A549 (cell line): ENCODE data around the gene FRS3. TPM values are rescaled to one million over a fixed set of nuclear protein-coding genes. Genes with fewer than 3 reads are reported as not detected.

Experiments used
- ATAC-seq, 2 experiments: fragments of 200-7000 bp in 1 of 2; fragments of >200 bp in 1 of 2; cut with Nextera tagmentation in 1 of 2; cut with Tn5 transposase in 1 of 2; 3 replicates each; pipeline versions ENCODE4 v1.8.0 to v1.9.1; 2018 to 2020; ENCODE audit warnings: mild to moderate bottlenecking in 1 of 2, moderate library complexity in 1 of 2
- CTCF ChIA-PET: fragments of 300-600 bp; sonication (Branson Sonifier 250); formaldehyde crosslinking; extraction: SDS; loops from one replicate; lab custom pipeline; 2021; ENCODE audit warnings: antibody characterized with exemption, inconsistent platforms; lab: Yijun Ruan, JAX
- POLR2A ChIA-PET: fragments of 350-600 bp; formaldehyde crosslinking; extraction: SDS; loops from one replicate; lab custom pipeline; 2021; ENCODE audit warnings: antibody characterized with exemption, inconsistent platforms; lab: Yijun Ruan, JAX
- DNase-seq, 2 experiments: peaks; one replicate each; pipeline versions ENCODE4 v3.0.0 to v3.0.0-alpha.2; 2011 to 2016; ENCODE audit warnings: low read depth in 1 of 2, low spot score in 1 of 2
- FAIRE-seq: peaks from 2 replicates; lab custom pipeline; 2011; peaks lifted over from hg19 to GRCh38; lab: Jason Lieb, UNC
- H3K27ac ChIP-seq, 2 experiments: fragments of >200 bp; sonication (Bioruptor Twin); formaldehyde crosslinking; 3 replicates each; pipeline ENCODE4 v1.5.1; 2016 to 2017
- H3K4me1 ChIP-seq: fragments of >200 bp; sonication (Bioruptor Twin); formaldehyde crosslinking; 3 replicates; pipeline ENCODE4 v1.6.1; 2016
- H3K4me2 ChIP-seq: fragments of >200 bp; sonication (Bioruptor Twin); formaldehyde crosslinking; 3 replicates; pipeline ENCODE4 v1.6.1; 2016
- H3K4me3 ChIP-seq: fragments of >200 bp; sonication (Bioruptor Twin); formaldehyde crosslinking; 3 replicates; pipeline ENCODE4 v1.5.1; 2016
- H3K9me3 ChIP-seq: fragments of >200 bp; sonication (Bioruptor Twin); formaldehyde crosslinking; 3 replicates; pipeline ENCODE4 v1.6.1; 2016
- CBX2 ChIP-seq: fragments of 200-600 bp; sonication (generic); IDR thresholded peaks from 2 replicates; pipeline ENCODE4 v1.6.1; 2016; ENCODE audit warnings: low read depth, mild to moderate bottlenecking, borderline replicate concordance
- CBX8 ChIP-seq: fragments of 200-600 bp; sonication (generic); IDR thresholded peaks from 2 replicates; pipeline ENCODE4 v1.6.1; 2016
- CEBPB ChIP-seq, 2 experiments: fragments of >200 bp in 1 of 2; sonication (Bioruptor Twin) in 1 of 2; formaldehyde crosslinking in 1 of 2; IDR thresholded peaks; 2 replicates each; pipeline ENCODE4 v1.6.1; 2012 to 2016
- CHD2 ChIP-seq: fragments of 150-350 bp; IDR thresholded peaks from 2 replicates; pipeline ENCODE4 v1.6.1; 2014; ENCODE audit warnings: low read length; ENCODE audit not compliant: partially characterized antibody
- EHMT2 ChIP-seq: fragments of 200-600 bp; sonication (generic); IDR thresholded peaks from 2 replicates; pipeline ENCODE4 v1.6.1; 2016; ENCODE audit warnings: antibody characterized with exemption, low read depth, mild to moderate bottlenecking, moderate library complexity
- FOSB ChIP-seq: fragments of 250-450 bp; sonication (Bioruptor Pico); IDR thresholded peaks from 2 replicates; pipeline ENCODE4 v1.5.0; 2020; ENCODE audit warnings: mild to moderate bottlenecking, moderate library complexity
- FOXS1 ChIP-seq: fragments of 250-450 bp; sonication (Bioruptor Pico); IDR thresholded peaks from 2 replicates; pipeline ENCODE4 v1.5.0; 2020; ENCODE audit warnings: mild to moderate bottlenecking, moderate library complexity
- HEYL ChIP-seq: fragments of 250-450 bp; sonication (Bioruptor Pico); IDR thresholded peaks from 2 replicates; pipeline ENCODE4 v1.8.0; 2021; ENCODE audit warnings: mild to moderate bottlenecking, moderate library complexity
- JUNB ChIP-seq: fragments of >200 bp; sonication (Bioruptor Twin); formaldehyde crosslinking; IDR thresholded peaks from 2 replicates; pipeline ENCODE4 v1.6.1; 2016
- KDM5A ChIP-seq: fragments of 200-600 bp; sonication (generic); IDR thresholded peaks from 2 replicates; pipeline ENCODE4 v1.6.1; 2016; ENCODE audit warnings: antibody characterized with exemption, mild to moderate bottlenecking
- MYC ChIP-seq: IDR thresholded peaks from 2 replicates; pipeline ENCODE4 v1.6.1; 2012; ENCODE audit warnings: mild to moderate bottlenecking, inconsistent platforms, low read length, improper control_type of control experiment, borderline replicate concordance
- NPAS2 ChIP-seq: fragments of 250-450 bp; sonication (Bioruptor Pico); IDR thresholded peaks from 2 replicates; pipeline ENCODE4 v1.8.0; 2022; ENCODE audit warnings: mild to moderate bottlenecking, moderate library complexity, borderline replicate concordance
- POLR2A ChIP-seq: IDR thresholded peaks from 2 replicates; pipeline ENCODE4 v1.6.1; 2012; ENCODE audit warnings: mild to moderate bottlenecking, low read length
- POLR2AphosphoS2 ChIP-seq: conservative IDR thresholded peaks from 2 replicates; pipeline ENCODE4 v1.6.1; 2012; ENCODE audit warnings: low read length, improper control_type of control experiment, inconsistent platforms
- RARB ChIP-seq: fragments of 250-450 bp; sonication (Bioruptor Pico); IDR thresholded peaks from 2 replicates; pipeline ENCODE4 v1.8.0; 2021; ENCODE audit warnings: mild to moderate bottlenecking, moderate library complexity
- RCOR1 ChIP-seq: fragments of 150-350 bp; IDR thresholded peaks from 2 replicates; pipeline ENCODE4 v1.6.1; 2014; ENCODE audit warnings: antibody characterized with exemption, low read length, low read depth
- RFX5 ChIP-seq: fragments of 450-650 bp; IDR thresholded peaks from 2 replicates; pipeline ENCODE4 v1.7.1; 2014; ENCODE audit warnings: antibody characterized with exemption, mild to moderate bottlenecking, moderate library complexity
- SMC3 ChIP-seq: fragments of >200 bp; sonication (Bioruptor Twin); formaldehyde crosslinking; IDR thresholded peaks from 3 replicates; pipeline ENCODE4 v1.6.1; 2018; ENCODE audit warnings: inconsistent platforms
- ZC3H11A ChIP-seq: fragments of 450-650 bp; IDR thresholded peaks from 2 replicates; pipeline ENCODE4 v1.6.1; 2014; ENCODE audit warnings: antibody characterized with exemption, mild to moderate bottlenecking
- ZFP36 ChIP-seq: fragments of 450-650 bp; IDR thresholded peaks from 2 replicates; pipeline ENCODE4 v1.6.1; 2014; ENCODE audit warnings: borderline replicate concordance; ENCODE audit not compliant: partially characterized antibody
- ZSCAN20 ChIP-seq: fragments of 250-450 bp; sonication (Bioruptor Pico); IDR thresholded peaks from 2 replicates; pipeline ENCODE4 v1.8.0; 2022; ENCODE audit warnings: mild to moderate bottlenecking, moderate library complexity
- WGBS: methylation state at CpG from one replicate; pipeline ENCODE4 v1.1.6; 2017; ENCODE audit errors: missing lambda C conversion rate; 5-methylcytosine and 5-hydroxymethylcytosine counted together
- polyA plus RNA-seq, 4 experiments: library from polyadenylated mRNA; depleted of rRNA in 3 of 4; stranded (reverse); fragments of >200 nt; fragmentation: RNase III in 1 of 4; extraction: RNeasy Plus Mini Kit Qiagen cat#74134 plus additional on column Dnase treatment in 1 of 4; gene quantifications; 2 replicates in 3 of 4; 3 replicates in 1 of 4; pipeline ENCODE4 v1.2.3, GENCODE V29; 2011 to 2017
- TF ChIP-seq, protein P1 (sequence below): fragments of 250-450 bp; sonication (Bioruptor Pico); IDR thresholded peaks from 2 replicates; pipeline ENCODE4 v1.5.0; 2021; ENCODE audit warnings: mild to moderate bottlenecking, moderate library complexity, borderline replicate concordance
- TF ChIP-seq, protein P2 (sequence below): IDR thresholded peaks from 2 replicates; pipeline ENCODE4 v1.6.1; 2012
- TF ChIP-seq, protein P3 (sequence below): fragments of 200-600 bp; sonication (generic); IDR thresholded peaks from 2 replicates; pipeline ENCODE4 v1.6.1; 2016; ENCODE audit warnings: antibody characterized with exemption, mild to moderate bottlenecking, moderate library complexity
- TF ChIP-seq, protein P4 (sequence below): fragments of >200 bp; sonication (Bioruptor Twin); formaldehyde crosslinking; IDR thresholded peaks from 3 replicates; pipeline ENCODE4 v1.6.1; 2016

Gene FRS3
- polyA plus RNA-seq, 2 of the 4 experiments (the other 2 are of a cell fraction): 1.9 to 2.0 TPM

DNA sequence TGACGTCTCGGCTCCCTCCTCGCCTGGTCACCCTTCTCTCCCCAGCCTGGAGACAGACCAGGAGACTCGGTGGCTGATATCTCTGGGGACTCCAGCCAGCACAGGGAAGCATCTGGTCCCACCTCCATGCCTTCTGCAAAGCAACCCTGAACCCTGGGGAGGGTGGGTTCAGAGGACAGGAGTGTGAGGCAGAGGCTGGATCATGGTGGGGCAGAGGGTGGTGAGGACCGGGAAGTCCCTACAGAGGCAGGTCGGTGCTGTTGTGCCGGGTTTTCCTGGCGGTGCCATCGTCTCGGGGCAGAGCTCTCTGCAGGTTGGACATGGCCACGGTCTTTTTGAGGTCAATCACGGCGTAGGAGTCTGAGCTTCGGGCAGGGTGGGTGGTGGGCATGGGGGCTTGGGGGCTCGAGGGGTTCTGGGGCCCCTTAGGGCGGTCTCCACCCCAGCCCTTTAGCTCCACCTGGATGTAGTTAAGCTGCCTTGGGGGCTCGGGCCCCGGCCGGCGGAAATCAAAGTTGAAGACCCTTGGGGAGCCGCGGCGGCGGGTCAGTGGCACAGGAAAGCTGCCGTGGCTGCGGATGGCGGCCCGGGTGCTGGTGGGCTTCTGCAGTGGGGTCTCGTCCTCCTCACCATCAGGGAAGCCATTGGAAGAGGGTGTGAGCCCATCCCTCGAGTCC is 9.2 kb downstream of the FRS3 start (continued):
- TF ChIP-seq, protein P1, sequence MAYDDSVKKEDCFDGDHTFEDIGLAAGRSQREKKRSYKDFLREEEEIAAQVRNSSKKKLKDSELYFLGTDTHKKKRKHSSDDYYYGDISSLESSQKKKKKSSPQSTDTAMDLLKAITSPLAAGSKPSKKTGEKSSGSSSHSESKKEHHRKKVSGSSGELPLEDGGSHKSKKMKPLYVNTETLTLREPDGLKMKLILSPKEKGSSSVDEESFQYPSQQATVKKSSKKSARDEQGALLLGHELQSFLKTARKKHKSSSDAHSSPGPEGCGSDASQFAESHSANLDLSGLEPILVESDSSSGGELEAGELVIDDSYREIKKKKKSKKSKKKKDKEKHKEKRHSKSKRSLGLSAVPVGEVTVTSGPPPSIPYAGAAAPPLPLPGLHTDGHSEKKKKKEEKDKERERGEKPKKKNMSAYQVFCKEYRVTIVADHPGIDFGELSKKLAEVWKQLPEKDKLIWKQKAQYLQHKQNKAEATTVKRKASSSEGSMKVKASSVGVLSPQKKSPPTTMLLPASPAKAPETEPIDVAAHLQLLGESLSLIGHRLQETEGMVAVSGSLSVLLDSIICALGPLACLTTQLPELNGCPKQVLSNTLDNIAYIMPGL (CRISPR knock-in tag): no peak
- TF ChIP-seq SMC3: no peak
- TF ChIP-seq ZSCAN20 (CRISPR knock-in tag): no peak
- no peak for TF ChIP-seq ZC3H11A
- no peak for TF ChIP-seq KDM5A
- TF ChIP-seq HEYL (CRISPR knock-in tag): no peak
- TF ChIP-seq POLR2AphosphoS2: no peak
- no peak for TF ChIP-seq POLR2A
- TF ChIP-seq CEBPB (IDR thresholded peaks at IDR 0.05): no peak
- no peak for TF ChIP-seq MYC

DNA sequence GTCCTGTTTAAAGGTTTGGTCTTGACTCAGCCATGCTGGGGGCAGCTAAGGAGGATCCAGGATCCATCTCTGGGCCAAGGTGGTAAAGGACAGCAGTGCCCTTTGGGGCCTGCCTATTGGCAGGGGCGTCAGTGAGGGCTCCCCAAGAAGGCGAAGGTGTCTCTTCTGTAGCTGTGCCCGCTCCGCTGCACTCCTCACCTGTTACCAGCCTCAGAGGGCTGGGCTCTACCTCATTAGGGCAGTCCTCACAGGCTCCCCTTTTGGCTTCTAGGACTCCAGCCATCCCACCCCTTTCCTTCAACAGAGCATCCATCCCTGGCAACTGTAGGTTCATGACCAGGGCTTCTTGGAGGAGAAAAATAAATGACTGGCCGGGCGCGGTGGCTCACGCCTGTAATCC is 10.3 kb downstream of the FRS3 start:
- Histone ChIP-seq H3K9me3 (no peaks in the 10 kb centered on the region), H3K4me1 (peaks cover 20% of the 10 kb centered on the region), H3K4me3 (no peak overlapping the region)
- POLR2A ChIA-PET: interaction anchor here (0.6 kb wide), 1 partner anchor 15 kb away, joined by 3 read pairs; no protein-coding TSS in a partner anchor
- WGBS: 96% methylated on average over 5 of the region's 8 CpGs
- no peak for DNase-seq
- TF ChIP-seq RCOR1: no peak
- TF ChIP-seq CEBPB (IDR thresholded peaks at IDR 0.05): no peak
- TF ChIP-seq RARB (CRISPR knock-in tag): no peak
- TF ChIP-seq EHMT2: no peak
- TF ChIP-seq, protein P2, sequence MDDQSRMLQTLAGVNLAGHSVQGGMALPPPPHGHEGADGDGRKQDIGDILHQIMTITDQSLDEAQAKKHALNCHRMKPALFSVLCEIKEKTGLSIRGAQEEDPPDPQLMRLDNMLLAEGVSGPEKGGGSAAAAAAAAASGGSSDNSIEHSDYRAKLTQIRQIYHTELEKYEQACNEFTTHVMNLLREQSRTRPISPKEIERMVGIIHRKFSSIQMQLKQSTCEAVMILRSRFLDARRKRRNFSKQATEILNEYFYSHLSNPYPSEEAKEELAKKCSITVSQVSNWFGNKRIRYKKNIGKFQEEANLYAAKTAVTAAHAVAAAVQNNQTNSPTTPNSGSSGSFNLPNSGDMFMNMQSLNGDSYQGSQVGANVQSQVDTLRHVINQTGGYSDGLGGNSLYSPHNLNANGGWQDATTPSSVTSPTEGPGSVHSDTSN: no peak
- TF ChIP-seq RFX5: no peak
- no peak for TF ChIP-seq KDM5A
- no peak for TF ChIP-seq MYC
- no peak for TF ChIP-seq CBX8
- TF ChIP-seq JUNB: no peak
- no peak for TF ChIP-seq NPAS2 (CRISPR knock-in tag)
- TF ChIP-seq, protein P1 (CRISPR knock-in tag): no peak
- no peak for TF ChIP-seq ZFP36
- TF ChIP-seq, protein P3, sequence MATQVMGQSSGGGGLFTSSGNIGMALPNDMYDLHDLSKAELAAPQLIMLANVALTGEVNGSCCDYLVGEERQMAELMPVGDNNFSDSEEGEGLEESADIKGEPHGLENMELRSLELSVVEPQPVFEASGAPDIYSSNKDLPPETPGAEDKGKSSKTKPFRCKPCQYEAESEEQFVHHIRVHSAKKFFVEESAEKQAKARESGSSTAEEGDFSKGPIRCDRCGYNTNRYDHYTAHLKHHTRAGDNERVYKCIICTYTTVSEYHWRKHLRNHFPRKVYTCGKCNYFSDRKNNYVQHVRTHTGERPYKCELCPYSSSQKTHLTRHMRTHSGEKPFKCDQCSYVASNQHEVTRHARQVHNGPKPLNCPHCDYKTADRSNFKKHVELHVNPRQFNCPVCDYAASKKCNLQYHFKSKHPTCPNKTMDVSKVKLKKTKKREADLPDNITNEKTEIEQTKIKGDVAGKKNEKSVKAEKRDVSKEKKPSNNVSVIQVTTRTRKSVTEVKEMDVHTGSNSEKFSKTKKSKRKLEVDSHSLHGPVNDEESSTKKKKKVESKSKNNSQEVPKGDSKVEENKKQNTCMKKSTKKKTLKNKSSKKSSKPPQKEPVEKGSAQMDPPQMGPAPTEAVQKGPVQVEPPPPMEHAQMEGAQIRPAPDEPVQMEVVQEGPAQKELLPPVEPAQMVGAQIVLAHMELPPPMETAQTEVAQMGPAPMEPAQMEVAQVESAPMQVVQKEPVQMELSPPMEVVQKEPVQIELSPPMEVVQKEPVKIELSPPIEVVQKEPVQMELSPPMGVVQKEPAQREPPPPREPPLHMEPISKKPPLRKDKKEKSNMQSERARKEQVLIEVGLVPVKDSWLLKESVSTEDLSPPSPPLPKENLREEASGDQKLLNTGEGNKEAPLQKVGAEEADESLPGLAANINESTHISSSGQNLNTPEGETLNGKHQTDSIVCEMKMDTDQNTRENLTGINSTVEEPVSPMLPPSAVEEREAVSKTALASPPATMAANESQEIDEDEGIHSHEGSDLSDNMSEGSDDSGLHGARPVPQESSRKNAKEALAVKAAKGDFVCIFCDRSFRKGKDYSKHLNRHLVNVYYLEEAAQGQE: no peak
- no peak for TF ChIP-seq CHD2
- no peak for TF ChIP-seq FOXS1
- no peak for TF ChIP-seq FOSB (CRISPR knock-in tag)
- no peak for TF ChIP-seq CBX2
- TF ChIP-seq, protein P4, sequence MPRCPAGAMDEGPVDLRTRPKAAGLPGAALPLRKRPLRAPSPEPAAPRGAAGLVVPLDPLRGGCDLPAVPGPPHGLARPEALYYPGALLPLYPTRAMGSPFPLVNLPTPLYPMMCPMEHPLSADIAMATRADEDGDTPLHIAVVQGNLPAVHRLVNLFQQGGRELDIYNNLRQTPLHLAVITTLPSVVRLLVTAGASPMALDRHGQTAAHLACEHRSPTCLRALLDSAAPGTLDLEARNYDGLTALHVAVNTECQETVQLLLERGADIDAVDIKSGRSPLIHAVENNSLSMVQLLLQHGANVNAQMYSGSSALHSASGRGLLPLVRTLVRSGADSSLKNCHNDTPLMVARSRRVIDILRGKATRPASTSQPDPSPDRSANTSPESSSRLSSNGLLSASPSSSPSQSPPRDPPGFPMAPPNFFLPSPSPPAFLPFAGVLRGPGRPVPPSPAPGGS: no peak
- TF ChIP-seq, all 56 proteins: peak for 0
- CTCF ChIA-PET: interaction anchor here (1.1 to 1.4 kb wide), 3 partner anchors 10 to 378 kb away, joined by 3 to 4 read pairs (median 3); partner anchors contain the start of gene FRS3
- FAIRE-seq (no peak), ATAC-seq (no peak)
- no peak overlapping the region for H3K4me2 ChIP-seq
- peak overlapping the region in 1 of 2 experiments; percentile 59; a peak in 1 of 6 replicates for H3K27ac ChIP-seq
